Measurements from ENCODE around the gene LUC7L2.

- TF ChIP-seq CTCF (IDR thresholded peaks at IDR 0.05; ENCODE audit: low read depth, low read length) (no peak), POLR2A (IDR thresholded peaks at IDR 0.05; ENCODE audit: extremely low read depth, insufficient read length) (no peak), MAX (IDR thresholded peaks at IDR 0.05; ENCODE audit: low read depth, low read length) (no peak)
Observed at GRCh38 chr7:139431459-139431858, 71.8 kb downstream of the LUC7L2 start.
